OCI-LY3 (cell line): ENCODE results near the gene ZC3H7A.

ENCODE experiments used
- H2AFZ ChIP-seq: fragments of 200-600, 300-600 bp; shearing (Covaris generic); 2 replicates; pipeline ENCODE4 v1.6.0; 2014; ENCODE audit warnings: antibody characterized with exemption, low read depth, low read length
- H3K27ac ChIP-seq: fragments of 200-600, 300-600 bp; sonication (generic); 2 replicates; pipeline ENCODE4 v1.5.1; 2014; ENCODE audit warnings: mild to moderate bottlenecking, low read length, moderate library complexity, mixed read lengths
- H3K27me3 ChIP-seq: fragments of 200-600, 300-600 bp; sonication (generic); 2 replicates; pipeline ENCODE4 v1.6.1; 2014; ENCODE audit warnings: low read depth, low read length, mixed read lengths
- H3K36me3 ChIP-seq: fragments of 200-600, 300-600 bp; sonication (generic); replicated peaks from 2 replicates; pipeline ENCODE3; 2014; ENCODE audit warnings: low read depth, low read length, mixed read lengths
- H3K4me1 ChIP-seq: fragments of 300-600, 200-600 bp; sonication (generic); 2 replicates; pipeline ENCODE4 v1.6.1; 2014; ENCODE audit warnings: low read length, mixed read lengths
- H3K4me2 ChIP-seq: fragments of 200-600, 300-600 bp; sonication (generic); 2 replicates; pipeline ENCODE4 v1.6.1; 2014; ENCODE audit warnings: low read length, mixed read lengths
- H3K4me3 ChIP-seq: fragments of 300-600, 200-600 bp; sonication (generic); 2 replicates; pipeline ENCODE4 v1.5.1; 2014; ENCODE audit warnings: antibody characterized with exemption, mild to moderate bottlenecking, low read length, moderate library complexity
- H3K79me2 ChIP-seq: fragments of 300-600, 200-600 bp; shearing (Covaris generic); 2 replicates; pipeline ENCODE4 v1.6.1; 2014; ENCODE audit warnings: mild to moderate bottlenecking, low read length, mixed read lengths
- H3K9ac ChIP-seq: fragments of 300-600, 200-600 bp; shearing (Covaris generic); 2 replicates; pipeline ENCODE4 v1.6.0; 2014; ENCODE audit warnings: mild to moderate bottlenecking, low read length, moderate library complexity
- H3K9me3 ChIP-seq: fragments of 200-600, 300-600 bp; shearing (Covaris generic); 2 replicates; pipeline ENCODE4 v1.6.1; 2014; ENCODE audit warnings: low read length, mixed read lengths; ENCODE audit not compliant: insufficient read depth
- H4K20me1 ChIP-seq: fragments of 200-600, 300-600 bp; sonication (generic); 2 replicates; pipeline ENCODE4 v1.6.1; 2016; ENCODE audit warnings: low read length, mixed read lengths; ENCODE audit not compliant: insufficient read depth
- EZH2phosphoT487 ChIP-seq: fragments of 200-600 bp; shearing (Covaris generic); IDR thresholded peaks from 2 replicates; pipeline ENCODE4 v1.6.1; 2018; ENCODE audit warnings: antibody characterized with exemption, mixed run types, low read depth
- TF ChIP-seq, protein P1 (sequence below): fragments of 200-600, 300-600 bp; sonication (generic); IDR thresholded peaks from 2 replicates; pipeline ENCODE4 v1.5.1; 2014; ENCODE audit warnings: antibody characterized with exemption, low read length, low read depth

The ZC3H7A gene

DNA sequence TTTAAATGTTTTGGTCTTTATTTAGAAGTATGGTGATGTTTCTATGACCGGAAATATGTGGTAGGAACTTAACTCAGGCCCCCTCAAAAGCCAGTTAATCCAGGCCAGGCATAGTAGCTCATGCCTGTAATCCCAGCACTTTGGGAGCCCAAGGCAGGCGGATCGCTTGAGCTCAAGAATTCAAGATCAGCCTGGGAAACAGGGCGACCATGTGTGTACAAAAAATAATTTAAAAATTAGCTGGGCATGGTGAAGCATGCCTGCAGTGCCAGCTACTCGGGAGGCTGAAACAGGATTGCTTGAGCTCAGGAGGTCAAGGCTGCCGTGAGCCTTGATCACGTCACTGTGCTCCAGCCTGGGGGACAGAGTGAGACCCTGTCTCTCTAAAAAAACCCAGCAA is 44.0 kb upstream of the ZC3H7A start:
- Histone ChIP-seq H4K20me1 (peaks cover 27% of the 10 kb centered on the region; the same call in 1 of the 2 replicates), H3K4me2 (no peak overlapping the region), H3K27ac (no peak overlapping the region), H3K36me3 (peaks cover 76% of the 10 kb centered on the region), H3K79me2 (peaks cover 24% of the 10 kb centered on the region), H3K4me3 (no peak overlapping the region), H2AFZ (no peak overlapping the region), H3K9me3 (no peaks in the 10 kb centered on the region), H3K9ac (no peak overlapping the region), H3K4me1 (no peaks in the 10 kb centered on the region), H3K27me3 (no peaks in the 10 kb centered on the region)
- TF ChIP-seq, protein P1, sequence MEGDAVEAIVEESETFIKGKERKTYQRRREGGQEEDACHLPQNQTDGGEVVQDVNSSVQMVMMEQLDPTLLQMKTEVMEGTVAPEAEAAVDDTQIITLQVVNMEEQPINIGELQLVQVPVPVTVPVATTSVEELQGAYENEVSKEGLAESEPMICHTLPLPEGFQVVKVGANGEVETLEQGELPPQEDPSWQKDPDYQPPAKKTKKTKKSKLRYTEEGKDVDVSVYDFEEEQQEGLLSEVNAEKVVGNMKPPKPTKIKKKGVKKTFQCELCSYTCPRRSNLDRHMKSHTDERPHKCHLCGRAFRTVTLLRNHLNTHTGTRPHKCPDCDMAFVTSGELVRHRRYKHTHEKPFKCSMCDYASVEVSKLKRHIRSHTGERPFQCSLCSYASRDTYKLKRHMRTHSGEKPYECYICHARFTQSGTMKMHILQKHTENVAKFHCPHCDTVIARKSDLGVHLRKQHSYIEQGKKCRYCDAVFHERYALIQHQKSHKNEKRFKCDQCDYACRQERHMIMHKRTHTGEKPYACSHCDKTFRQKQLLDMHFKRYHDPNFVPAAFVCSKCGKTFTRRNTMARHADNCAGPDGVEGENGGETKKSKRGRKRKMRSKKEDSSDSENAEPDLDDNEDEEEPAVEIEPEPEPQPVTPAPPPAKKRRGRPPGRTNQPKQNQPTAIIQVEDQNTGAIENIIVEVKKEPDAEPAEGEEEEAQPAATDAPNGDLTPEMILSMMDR, result no peak
- TF ChIP-seq EZH2phosphoT487, result no peak

DNA sequence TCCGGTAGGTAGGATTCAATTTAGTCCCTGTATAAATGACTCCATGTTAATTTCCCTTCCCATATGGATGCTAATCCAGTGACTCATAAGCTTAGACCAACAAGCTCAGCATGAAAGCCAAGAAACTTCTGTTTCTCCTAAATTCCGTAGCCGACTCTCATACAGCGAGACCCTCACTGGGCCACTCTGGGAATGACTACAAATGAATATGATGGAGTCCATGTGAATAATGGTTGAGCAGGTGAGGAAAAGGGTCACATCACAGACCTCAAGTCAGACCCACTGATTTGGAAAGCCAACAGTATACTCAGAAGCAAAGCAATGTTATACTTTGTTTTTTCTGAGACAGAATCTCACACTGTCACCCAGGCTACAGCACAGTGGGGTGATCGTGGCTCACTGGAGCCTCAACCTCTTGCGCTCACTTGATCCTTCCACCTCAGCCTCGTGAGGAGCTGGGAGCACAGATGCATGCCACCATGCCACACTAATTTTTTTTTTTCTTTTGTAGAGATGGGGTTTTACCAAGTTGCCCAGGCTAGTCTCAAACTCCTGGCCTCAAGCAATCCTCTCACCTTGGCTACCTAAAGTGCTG is 39.7 kb upstream of the ZC3H7A start:
- Histone ChIP-seq H3K27ac (no peak overlapping the region), H3K9me3 (no peaks in the 10 kb centered on the region), H3K27me3 (no peaks in the 10 kb centered on the region), H3K4me2 (no peak overlapping the region), H3K4me3 (no peak overlapping the region), H3K79me2 (no peaks in the 10 kb centered on the region), H3K36me3 (peaks cover 49% of the 10 kb centered on the region), H3K4me1 (no peaks in the 10 kb centered on the region), H4K20me1 (0 out of 2 replicates have a peak, but pooled peaks cover 11% of the 10 kb centered on the region), H2AFZ (no peak overlapping the region), H3K9ac (no peak overlapping the region)
- TF ChIP-seq EZH2phosphoT487, result no peak
- TF ChIP-seq, protein P1, result no peak

DNA sequence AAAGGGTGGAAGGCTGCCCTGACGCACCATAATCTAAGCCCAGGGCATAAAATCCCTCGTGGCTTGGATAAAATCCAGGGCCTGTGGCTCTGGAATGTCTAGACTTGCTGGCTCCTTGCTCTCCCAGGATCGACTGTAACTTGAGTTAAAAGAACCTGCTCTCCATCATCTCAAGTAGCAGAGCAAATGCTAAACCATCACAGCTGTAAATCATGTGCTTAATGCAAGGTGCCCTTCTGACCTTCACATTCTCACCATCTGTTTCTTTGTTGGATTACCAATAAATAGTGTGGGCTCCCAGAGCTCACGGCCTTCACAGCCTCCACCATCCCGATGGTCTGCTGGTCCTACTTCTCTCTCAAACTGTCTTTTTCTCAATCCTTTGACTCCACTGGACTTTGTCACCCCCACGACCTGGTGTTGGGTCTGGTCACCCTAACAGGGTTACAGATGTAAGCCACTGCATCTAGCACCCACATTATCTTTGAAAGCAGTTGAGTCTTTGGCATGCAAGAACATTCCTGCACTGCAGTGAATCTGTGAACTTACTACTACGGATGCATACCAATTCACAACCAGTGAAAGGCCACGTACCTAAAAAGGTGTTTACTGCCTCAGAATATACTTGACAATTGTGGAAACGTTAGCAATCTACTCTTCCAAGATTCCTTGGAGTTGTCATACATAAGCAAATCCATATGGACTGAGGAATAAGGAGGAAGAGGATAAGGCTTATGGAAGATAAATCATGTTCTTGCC is 39.0 kb upstream of the ZC3H7A start:
- no peak overlapping the region for H3K4me2 ChIP-seq
- no peak overlapping the region for H3K27ac ChIP-seq
- peaks cover 43% of the 10 kb centered on the region for H3K36me3 ChIP-seq

DNA sequence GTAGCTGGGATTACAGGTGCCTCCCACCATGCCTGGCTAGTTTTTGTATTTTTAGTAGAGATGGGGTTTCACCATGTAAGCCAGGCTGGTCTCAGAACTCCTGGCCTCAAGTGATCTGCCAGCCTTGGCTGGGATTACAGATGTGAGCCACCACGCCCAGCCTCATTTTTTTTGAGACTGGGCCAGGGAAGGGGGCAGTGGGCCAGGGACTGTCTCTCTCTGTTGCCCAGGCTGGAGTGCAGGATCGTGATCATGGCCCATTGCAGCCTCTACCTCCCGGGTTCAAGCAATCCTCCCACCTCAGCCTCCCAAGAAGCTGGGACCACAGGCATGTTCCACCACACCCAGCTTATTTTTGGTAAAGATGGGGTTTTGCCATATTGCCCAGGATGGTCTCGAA is 38.3 kb upstream of the ZC3H7A start:
- Histone ChIP-seq H3K4me2 (no peak overlapping the region), H4K20me1 (0 out of 2 replicates have a peak, but pooled peaks cover 11% of the 10 kb centered on the region), H3K27ac (no peak overlapping the region), H2AFZ (no peak overlapping the region), H3K36me3 (peaks cover 36% of the 10 kb centered on the region), H3K9ac (no peak overlapping the region), H3K27me3 (no peaks in the 10 kb centered on the region), H3K4me1 (no peaks in the 10 kb centered on the region), H3K79me2 (no peaks in the 10 kb centered on the region), H3K4me3 (no peak overlapping the region), H3K9me3 (no peaks in the 10 kb centered on the region)
- TF ChIP-seq, protein P1, result no peak
- TF ChIP-seq EZH2phosphoT487, result no peak

More for the DNA sequence above, 39.0 kb upstream of the ZC3H7A start:
- Histone ChIP-seq H3K79me2 (no peaks in the 10 kb centered on the region), H4K20me1 (0 out of 2 replicates have a peak, but pooled peaks cover 11% of the 10 kb centered on the region), H3K9ac (no peak overlapping the region), H2AFZ (no peak overlapping the region), H3K4me1 (no peaks in the 10 kb centered on the region), H3K4me3 (no peak overlapping the region), H3K9me3 (no peaks in the 10 kb centered on the region), H3K27me3 (no peaks in the 10 kb centered on the region)
- no peak for TF ChIP-seq EZH2phosphoT487
- TF ChIP-seq, protein P1, result no peak
